HG02610 (cell line): ENCODE data around the gene C14orf93.

Experiments used
- ATAC-seq: cut with Tn5 transposase; IDR thresholded peaks from one replicate; pipeline ENCODE4 v1.9.1; 2021; ENCODE audit warnings: mild to moderate bottlenecking, moderate library complexity; ENCODE audit not compliant: unreplicated experiment

Gene C14orf93

GRCh38 chr14:22997676-22998323 is 12.1 kb downstream of the C14orf93 start:
- no peak for ATAC-seq

- no peak for ATAC-seq
Measured at GRCh38 chr14:22996768-22997654, 12.9 kb downstream of the C14orf93 start.

GRCh38 chr14:22995889-22996625 is 13.9 kb downstream of the C14orf93 start:
- no peak for ATAC-seq

- ATAC-seq: no peak
Measured at GRCh38 chr14:22994762-22995275, 15.1 kb downstream of the C14orf93 start.

GRCh38 chr14:22993517-22993916 is 16.4 kb downstream of the C14orf93 start:
- ATAC-seq: no peak

GRCh38 chr14:22991852-22992251 is 18.1 kb downstream of the C14orf93 start:
- no peak for ATAC-seq

GRCh38 chr14:22987291-22987690 is 22.7 kb downstream of the C14orf93 start:
- ATAC-seq: no peak

- no peak for ATAC-seq
Measured at GRCh38 chr14:22986508-22987054, 23.4 kb downstream of the C14orf93 start.

GRCh38 chr14:22985894-22986507 is 23.9 kb downstream of the C14orf93 start:
- ATAC-seq: no peak

- no peak for ATAC-seq
Measured at GRCh38 chr14:22984959-22985658, 24.8 kb downstream of the C14orf93 start.

GRCh38 chr14:22982477-22983245 is 27.3 kb downstream of the C14orf93 start, which contains the start of gene AJUBA:
Gene AJUBA (minus strand): TSS chr14:22982551. CDS start chr14:22982266, 285 bp downstream.
- peak; percentile 39 for ATAC-seq

- ATAC-seq: no peak
Measured at GRCh38 chr14:22981876-22982476, 28.0 kb downstream of the C14orf93 start.

GRCh38 chr14:22981090-22981875 is 28.7 kb downstream of the C14orf93 start:
- ATAC-seq: no peak

GRCh38 chr14:22980672-22981089 is 29.3 kb downstream of the C14orf93 start:
- ATAC-seq: no peak

- ATAC-seq: no peak
Measured at GRCh38 chr14:22979748-22980392, 30.1 kb downstream of the C14orf93 start.

GRCh38 chr14:22978981-22979671 is 30.8 kb downstream of the C14orf93 start:
- no peak for ATAC-seq

- ATAC-seq: no peak
Measured at GRCh38 chr14:22978487-22978837, 31.5 kb downstream of the C14orf93 start.
